HepG2 (cell line): ENCODE results near the gene KNG1. TPM values are rescaled to one million over a fixed set of nuclear protein-coding genes. Genes with fewer than 3 reads are reported as not detected.

Source experiments
- ATAC-seq: fragments of 200-7000 bp; cut with Tn5 transposase; 3 replicates; pipeline ENCODE4 v1.9.1; 2020; ENCODE audit warnings: mild to moderate bottlenecking, moderate library complexity
- BruUV-seq: library from RNA; stranded (reverse); fragments of 400-500 nt; replicated peaks from 2 replicates; lab custom pipeline; 2021; lab: Mats Ljungman, UMichigan
- CTCF ChIA-PET: fragments of 300-600 bp; formaldehyde crosslinking; extraction: SDS; loops from one replicate; lab custom pipeline; 2021; ENCODE audit warnings: low total read pairs, inconsistent platforms, low intra/inter-chr PET ratio; lab: Yijun Ruan, JAX
- POLR2A ChIA-PET: fragments of 350-600 bp; sonication (Branson Sonifier 250); formaldehyde crosslinking; loops from one replicate; lab custom pipeline; 2020; ENCODE audit warnings: antibody characterized with exemption, inconsistent platforms; lab: Yijun Ruan, JAX
- DNase-seq: peaks from one replicate; pipeline ENCODE4 v3.0.0-alpha.2; 2015; ENCODE audit warnings: low spot score
- FAIRE-seq: peaks from 3 replicates; lab custom pipeline; 2011; peaks lifted over from hg19 to GRCh38; lab: Jason Lieb, UNC
- H2AFZ ChIP-seq: one replicate; pipeline ENCODE4 v1.6.1; 2011; ENCODE audit warnings: low read length, inconsistent platforms
- H3K27ac ChIP-seq: fragments of 300-600 bp; 3 replicates; pipeline ENCODE4 v1.8.0; 2011; ENCODE audit warnings: mixed run types, mild to moderate bottlenecking, mixed read lengths, low read length, inconsistent platforms; ENCODE audit not compliant: insufficient read depth; ENCODE audit errors: extremely low read length
- H3K27me3 ChIP-seq, 2 experiments: fragments of 200-600 bp in 1 of 2; 2 replicates in 1 of 2; 3 replicates in 1 of 2; pipeline versions ENCODE4 v1.6.0 to v1.8.0; 2011; ENCODE audit warnings: low read length in 2 of 2, mild to moderate bottlenecking in 2 of 2, moderate library complexity in 2 of 2, inconsistent platforms in 1 of 2; ENCODE audit not compliant: insufficient read depth in 2 of 2, control insufficient read depth in 1 of 2
- H3K36me3 ChIP-seq, 2 experiments: fragments of 200-600 bp in 1 of 2; replicated peaks in 1 of 2; 2 replicates in 1 of 2; 3 replicates in 1 of 2; pipeline versions ENCODE4 v1.5.1 to v1.8.0; 2011; ENCODE audit warnings: low read length in 2 of 2, inconsistent platforms in 1 of 2; ENCODE audit not compliant: insufficient read depth in 2 of 2, control insufficient read depth in 1 of 2
- H3K4me1 ChIP-seq: 2 replicates; pipeline ENCODE4 v1.5.1; 2012; ENCODE audit warnings: low read length, inconsistent platforms; ENCODE audit not compliant: insufficient read depth
- H3K4me2 ChIP-seq: 2 replicates; pipeline ENCODE4 v1.6.0; 2011; ENCODE audit warnings: low read depth, low read length, inconsistent platforms
- H3K4me3 ChIP-seq, 3 experiments: fragments of 200-600 bp in 1 of 3; sonication (generic), shearing (Covaris generic) in 1 of 3; replicated peaks in 1 of 3; 2 replicates each; pipeline ENCODE4 v1.5.1; 2011 to 2016; ENCODE audit warnings: low read length in 3 of 3, inconsistent platforms in 2 of 3, low read depth in 2 of 3, mild to moderate bottlenecking in 2 of 3, control low read depth in 1 of 3, mixed read lengths in 1 of 3; ENCODE audit not compliant: insufficient read depth in 1 of 3
- H3K79me2 ChIP-seq: one replicate; pipeline ENCODE4 v1.6.1; 2011; ENCODE audit warnings: low read length, inconsistent platforms; ENCODE audit not compliant: insufficient read depth
- H3K9ac ChIP-seq: 2 replicates; pipeline ENCODE4 v1.6.0; 2011; ENCODE audit warnings: mild to moderate bottlenecking, low read depth, low read length, inconsistent platforms; ENCODE audit not compliant: insufficient read depth
- H3K9me3 ChIP-seq: 2 replicates; pipeline ENCODE4 v1.5.1; 2012; ENCODE audit warnings: mild to moderate bottlenecking, low read length
- H4K20me1 ChIP-seq: 2 replicates; pipeline ENCODE4 v1.6.0; 2011; ENCODE audit warnings: inconsistent platforms, mild to moderate bottlenecking, low read length, moderate library complexity; ENCODE audit not compliant: insufficient read depth
- AHR ChIP-seq: IDR thresholded peaks from 2 replicates; pipeline ENCODE4 v1.6.1; 2018; ENCODE audit warnings: missing genetic modification reagents, missing compliant biosample characterization
- CREM ChIP-seq, 2 experiments: sonication (generic) in 1 of 2; formaldehyde crosslinking in 1 of 2; IDR thresholded peaks; 2 replicates each; pipeline versions ENCODE4 v1.4.0 to v1.6.1; 2016 to 2020; ENCODE audit warnings: antibody characterized with exemption in 1 of 2, mild to moderate bottlenecking in 1 of 2, missing genetic modification reagents in 1 of 2
- HIVEP1 ChIP-seq: sonication (generic); formaldehyde crosslinking; IDR thresholded peaks from 2 replicates; pipeline ENCODE4 v1.4.0; 2020; ENCODE audit warnings: mild to moderate bottlenecking, missing genetic modification reagents
- PAF1 ChIP-seq: IDR thresholded peaks from 2 replicates; pipeline ENCODE4 v1.6.1; 2016; ENCODE audit warnings: missing genetic modification reagents, missing compliant biosample characterization
- PHB2 ChIP-seq: fragments of 450-650 bp; IDR thresholded peaks from 2 replicates; pipeline ENCODE4 v1.6.1; 2018; ENCODE audit not compliant: partially characterized antibody
- PHF5A ChIP-seq: IDR thresholded peaks from one replicate; pipeline ENCODE4 v1.6.1; 2018; ENCODE audit warnings: low read depth, missing genetic modification reagents; ENCODE audit not compliant: unreplicated experiment
- SNAI1 ChIP-seq: sonication (generic); formaldehyde crosslinking; IDR thresholded peaks from 2 replicates; pipeline ENCODE4 v1.5.0; 2020; ENCODE audit warnings: mild to moderate bottlenecking, missing genetic modification reagents, borderline replicate concordance
- SOX5 ChIP-seq: IDR thresholded peaks from 2 replicates; pipeline ENCODE4 v1.6.1; 2016; ENCODE audit warnings: borderline replicate concordance
- U2AF2 ChIP-seq: fragments of 200-400 bp; formaldehyde crosslinking; IDR thresholded peaks from 2 replicates; pipeline ENCODE4 v1.6.1; 2017; ENCODE audit warnings: low read depth, mild to moderate bottlenecking, low read length
- ZFP37 ChIP-seq: sonication (generic); formaldehyde crosslinking; IDR thresholded peaks from 2 replicates; pipeline ENCODE4 v1.4.0; 2020; ENCODE audit warnings: missing genetic modification reagents, borderline replicate concordance
- ZNF12 ChIP-seq: sonication (generic); formaldehyde crosslinking; IDR thresholded peaks from 2 replicates; pipeline ENCODE4 v1.5.0; 2020; ENCODE audit warnings: missing genetic modification reagents
- ZNF264 ChIP-seq: sonication (generic); formaldehyde crosslinking; IDR thresholded peaks from 2 replicates; pipeline ENCODE4 v1.4.0; 2020; ENCODE audit warnings: missing genetic modification reagents
- ZNF34 ChIP-seq: sonication (generic); formaldehyde crosslinking; IDR thresholded peaks from 2 replicates; pipeline ENCODE4 v1.4.0; 2020; ENCODE audit warnings: mild to moderate bottlenecking, missing genetic modification reagents, borderline replicate concordance
- ZNF343 ChIP-seq: sonication (generic); formaldehyde crosslinking; IDR thresholded peaks from 2 replicates; pipeline ENCODE4 v1.4.0; 2020; ENCODE audit warnings: mild to moderate bottlenecking, missing genetic modification reagents
- WGBS: methylation state at CpG from one replicate; pipeline ENCODE4 v1.1.6; 2017; ENCODE audit warnings: low lambda C conversion rate; 5-methylcytosine and 5-hydroxymethylcytosine counted together
- in situ Hi-C: cut with HindIII; loops from 2 replicates; pipeline ENCODE4 v1.10.0; 2017; ENCODE audit warnings: low pct_unique_long_range_greater_than_20kb; ENCODE audit not compliant: extremely low pct_ligation_motif_present
- intact Hi-C: fragments of 100-400 bp; cut with micrococcal nuclease; formaldehyde crosslinking; loops from one replicate; pipeline ENCODE4 v1.10.0; 2022; ENCODE audit not compliant: unreplicated experiment
- polyA plus RNA-seq, 8 experiments: library from polyadenylated mRNA; depleted of rRNA in 3 of 8; stranded (reverse) in 7 of 8; unstranded in 1 of 8; fragments of >200 nt; fragmentation: Illumina TruSeq in 4 of 8; extraction: Trizol in 4 of 8; gene quantifications; 2 replicates each; pipeline versions ENCODE4 v1.2.1 to v1.2.3, GENCODE V29; 2011 to 2016; ENCODE audit warnings: low read depth in 4 of 8, missing spikeins in 1 of 8, mixed read lengths in 1 of 8; ENCODE audit not compliant: insufficient read depth in 1 of 8
- total RNA-seq, 5 experiments: library from RNA; depleted of rRNA; stranded (reverse); fragments of >200 nt; fragmentation: Illumina TruSeq; extraction: Trizol; gene quantifications; 2 replicates each; pipeline ENCODE4 v1.2.3, GENCODE V29; 2016; ENCODE audit warnings: low read depth in 1 of 5
- TF ChIP-seq, protein P1 (sequence below): IDR thresholded peaks from 2 replicates; pipeline ENCODE4 v1.6.1; 2016; ENCODE audit warnings: missing biosample characterization, missing genetic modification reagents, low read depth
- TF ChIP-seq, protein P2 (sequence below): sonication (generic); formaldehyde crosslinking; IDR thresholded peaks from 2 replicates; pipeline ENCODE4 v1.4.0; 2020; ENCODE audit warnings: missing genetic modification reagents

KNG1 gene
- total and polyA plus RNA-seq, 2 of the 13 experiments (the other 11 are each of a cell fraction or from before 2014, with no cell fraction given): 6.5 to 7.0 TPM

DNA sequence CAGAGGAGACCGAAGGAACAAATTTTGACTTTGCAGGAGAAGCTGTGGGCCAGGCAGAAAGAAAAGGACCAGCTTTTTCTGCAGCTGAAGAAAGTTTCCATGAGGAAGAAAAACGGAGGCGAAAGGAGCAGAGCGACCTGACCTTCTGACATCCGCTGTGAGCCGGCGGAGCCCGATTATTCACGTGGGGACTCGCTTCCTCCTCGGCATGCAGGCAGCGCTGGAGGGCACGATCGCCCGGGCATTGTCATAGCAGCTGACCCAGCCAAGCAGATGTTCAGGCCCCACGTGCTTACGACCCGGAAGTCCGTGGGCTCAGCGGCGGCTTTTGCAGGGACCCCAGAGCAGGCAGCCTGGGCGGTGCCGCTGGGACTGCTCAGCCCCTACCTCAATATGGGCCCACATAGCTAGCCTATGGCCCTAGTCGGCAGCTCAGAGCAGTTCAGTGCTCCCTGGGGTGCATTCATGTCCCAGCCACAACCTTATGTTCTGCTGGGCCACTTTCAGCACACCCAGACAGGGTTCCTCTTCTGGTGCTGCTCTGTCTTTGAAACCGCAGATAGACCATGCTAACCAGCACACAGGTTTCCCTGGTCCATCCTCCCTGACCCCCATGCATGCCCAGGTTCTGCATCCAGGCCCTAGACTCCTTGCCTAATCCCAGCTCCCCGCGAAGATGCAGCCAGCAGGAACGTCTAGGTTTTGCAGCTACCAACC lies 55.7 kb downstream of the KNG1 start:
- Histone ChIP-seq H3K36me3 (no peaks in the 10 kb centered on the region), H3K4me3 (no peak overlapping the region), H3K79me2 (no peaks in the 10 kb centered on the region), H4K20me1 (no peaks in the 10 kb centered on the region), H3K9me3 (no peaks in the 10 kb centered on the region), H3K27ac (no peak overlapping the region), H2AFZ (no peak overlapping the region), H3K27me3 (peaks cover 3 to 4% of the 10 kb centered on the region in 2 experiments; a peak in 2 of 5 replicates), H3K4me1 (peaks cover 7% of the 10 kb centered on the region; the same call in 1 of the 2 replicates), H3K9ac (no peak overlapping the region), H3K4me2 (no peak overlapping the region)
- ATAC-seq (peak; percentile 50), FAIRE-seq (no peak), DNase-seq (no peak)
- WGBS: 67% methylated on average over 13 of the region's 28 CpGs
- TF ChIP-seq ZFP37 (CRISPR knock-in tag): no peak
- no peak for TF ChIP-seq ZNF34
- no peak for TF ChIP-seq HIVEP1 (CRISPR knock-in tag)
- TF ChIP-seq ZNF12 (CRISPR knock-in tag): no peak
- no peak for TF ChIP-seq SNAI1 (CRISPR knock-in tag)
- no peak for TF ChIP-seq U2AF2
- TF ChIP-seq AHR (CRISPR knock-in tag): no peak
- TF ChIP-seq PAF1: no peak
- TF ChIP-seq, protein P1, sequence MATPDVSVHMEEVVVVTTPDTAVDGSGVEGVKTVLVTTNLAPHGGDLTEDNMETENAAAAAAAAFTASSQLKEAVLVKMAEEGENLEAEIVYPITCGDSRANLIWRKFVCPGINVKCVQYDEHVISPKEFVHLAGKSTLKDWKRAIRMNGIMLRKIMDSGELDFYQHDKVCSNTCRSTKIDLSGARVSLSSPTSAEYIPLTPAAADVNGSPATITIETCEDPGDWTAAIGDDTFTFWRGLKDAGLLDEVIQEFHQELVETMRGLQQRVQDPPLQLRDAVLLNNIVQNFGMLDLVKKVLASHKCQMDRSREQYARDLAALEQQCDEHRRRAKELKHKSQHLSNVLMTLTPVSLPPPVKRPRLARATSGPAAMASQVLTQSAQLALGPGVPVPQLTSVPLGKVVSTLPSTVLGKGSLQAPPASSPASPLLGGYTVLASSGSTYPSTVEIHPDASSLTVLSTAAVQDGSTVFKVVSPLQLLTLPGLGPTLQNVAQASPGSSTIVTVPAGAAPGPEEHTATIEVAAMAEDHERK: no peak
- TF ChIP-seq PHF5A: no peak
- no peak for TF ChIP-seq CREM (IDR thresholded peaks at IDR 0.05)
- TF ChIP-seq CREM (CRISPR knock-in tag; IDR thresholded peaks at IDR 0.05): no peak
- no peak for TF ChIP-seq SOX5 (CRISPR knock-in tag)
- TF ChIP-seq PHB2: no peak
- no peak for TF ChIP-seq ZNF264
- TF ChIP-seq, protein P2, sequence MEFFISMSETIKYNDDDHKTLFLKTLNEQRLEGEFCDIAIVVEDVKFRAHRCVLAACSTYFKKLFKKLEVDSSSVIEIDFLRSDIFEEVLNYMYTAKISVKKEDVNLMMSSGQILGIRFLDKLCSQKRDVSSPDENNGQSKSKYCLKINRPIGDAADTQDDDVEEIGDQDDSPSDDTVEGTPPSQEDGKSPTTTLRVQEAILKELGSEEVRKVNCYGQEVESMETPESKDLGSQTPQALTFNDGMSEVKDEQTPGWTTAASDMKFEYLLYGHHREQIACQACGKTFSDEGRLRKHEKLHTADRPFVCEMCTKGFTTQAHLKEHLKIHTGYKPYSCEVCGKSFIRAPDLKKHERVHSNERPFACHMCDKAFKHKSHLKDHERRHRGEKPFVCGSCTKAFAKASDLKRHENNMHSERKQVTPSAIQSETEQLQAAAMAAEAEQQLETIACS (CRISPR knock-in tag): no peak
- no peak for TF ChIP-seq ZNF343 (CRISPR knock-in tag)
- POLR2A ChIA-PET: no interaction called here
- intact Hi-C loops (no loop called here), in situ Hi-C loops (no loop called here)
- no TSS peak for BruUV-seq
- CTCF ChIA-PET: no interaction called here
